ENCODE results near the gene DENND4C.
"Not testable (repeated sequence)": the region's sequence is repeated elsewhere in the genome, so short reads cannot be mapped to it uniquely, and the experiment has no call there.

Gene DENND4C

DNA sequence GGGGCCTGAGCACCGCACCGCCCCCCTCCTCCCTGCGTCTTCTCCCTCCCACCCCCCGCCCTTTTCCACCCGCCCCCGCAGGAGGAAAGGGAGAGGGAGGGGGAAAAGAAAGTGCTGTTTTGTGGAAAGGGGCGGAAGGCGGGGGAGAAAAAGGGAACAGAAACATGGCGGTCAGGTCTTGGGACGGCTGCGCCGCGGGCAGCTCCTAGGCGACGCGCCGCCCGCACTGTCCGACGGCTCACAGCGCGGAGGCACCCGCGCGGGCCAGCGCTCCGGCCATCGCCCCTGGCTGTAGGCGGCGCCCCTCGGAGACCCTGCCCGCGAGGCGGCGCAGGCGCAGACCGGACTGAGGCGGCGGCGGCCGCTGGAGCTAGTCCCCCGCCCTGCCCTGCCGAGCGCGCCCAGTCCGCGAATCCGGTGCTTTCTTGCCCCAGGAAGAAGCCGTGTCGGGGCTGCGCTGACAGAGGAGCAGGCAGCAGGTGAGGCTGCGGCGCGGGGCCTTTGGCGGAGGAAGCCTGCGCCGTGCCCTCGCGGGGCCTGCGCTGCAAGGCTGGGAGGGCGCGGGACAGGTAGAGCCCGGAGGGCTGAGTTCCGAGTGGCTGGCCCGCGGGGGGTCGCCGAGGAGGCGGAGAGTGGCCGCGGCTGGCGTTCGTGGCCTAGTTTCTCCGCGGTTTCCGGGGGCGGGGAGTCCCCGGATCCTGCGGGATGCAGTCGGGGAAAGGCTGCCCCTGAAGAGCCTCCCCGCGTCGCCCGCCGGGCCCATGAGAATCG lies at the start of gene DENND4C:
Gene DENND4C (plus strand): TSS at position 339 of the 771 bp plus-strand sequence. CDS start 45,482 bp downstream, outside the sequence.
- peak; percentile 53 to 62 for DNase-seq

GRCh38 chr9:19180991-19181390 lies 49.5 kb upstream of the DENND4C start:
- DNase-seq = no peak

DNA sequence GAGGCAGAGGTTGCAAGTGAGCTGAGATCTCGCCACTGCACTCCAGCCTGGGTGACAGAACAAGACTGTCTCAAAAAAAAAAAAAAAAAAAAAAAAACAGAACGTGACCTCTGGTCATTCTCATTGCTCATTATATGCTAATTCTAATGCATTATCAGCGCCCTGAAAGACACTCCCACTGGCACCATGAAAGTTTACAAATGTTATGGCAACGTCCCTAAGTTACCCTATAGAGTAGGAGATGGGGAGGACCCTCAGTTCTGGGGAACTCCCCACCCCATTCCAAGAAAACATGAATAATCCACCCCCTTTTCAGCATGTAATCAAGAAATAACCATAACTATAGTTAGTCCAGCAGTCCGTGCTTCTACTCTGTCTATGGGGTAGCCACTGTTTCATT lies 48.9 kb upstream of the DENND4C start:
- no peak for DNase-seq

GRCh38 chr9:19184144-19184917 lies 46.2 kb upstream of the DENND4C start:
- DNase-seq = peak; percentile 58 to 68

DNA sequence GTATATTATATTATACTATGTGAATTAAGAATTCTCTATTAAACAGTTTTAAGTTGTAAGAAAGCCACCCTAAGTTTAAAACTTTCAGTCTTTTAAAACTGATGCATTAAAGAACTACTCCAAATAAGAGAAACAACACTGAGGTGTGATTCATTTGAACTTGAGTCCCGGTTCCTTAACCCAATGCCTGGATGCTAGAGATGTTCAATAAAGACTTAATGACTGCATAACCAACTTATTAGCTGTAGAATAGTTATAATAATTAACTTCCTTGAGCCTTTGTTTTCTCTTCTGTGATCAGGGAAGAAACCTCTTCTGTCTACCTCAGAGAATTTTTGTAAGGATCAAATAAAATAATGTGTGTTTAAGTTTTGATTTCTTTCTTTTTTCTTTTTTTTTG lies 45.3 kb upstream of the DENND4C start:
- DNase-seq = no peak

- no peak for DNase-seq
Observed at GRCh38 chr9:19186232-19186631, 44.3 kb upstream of the DENND4C start.

- DNase-seq = no peak
Observed at GRCh38 chr9:19188771-19189170, 41.7 kb upstream of the DENND4C start.

GRCh38 chr9:19192202-19193028 lies 38.1 kb upstream of the DENND4C start:
- no peak for DNase-seq

DNA sequence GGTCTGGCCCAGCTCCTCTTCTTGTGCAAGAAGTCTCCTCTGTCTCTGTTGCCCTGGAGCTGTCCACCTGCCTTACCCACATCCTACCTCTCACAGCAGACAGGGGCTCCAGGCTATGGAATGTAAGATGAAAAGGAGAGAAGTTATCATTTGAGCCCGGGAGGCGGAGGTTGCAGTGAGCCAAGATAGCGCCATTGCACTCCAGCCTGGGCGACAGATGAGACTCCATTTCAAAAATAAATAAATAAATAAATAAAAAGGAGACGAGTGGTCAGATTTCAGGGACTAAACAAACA lies 37.5 kb upstream of the DENND4C start:
- DNase-seq = no peak

DNA sequence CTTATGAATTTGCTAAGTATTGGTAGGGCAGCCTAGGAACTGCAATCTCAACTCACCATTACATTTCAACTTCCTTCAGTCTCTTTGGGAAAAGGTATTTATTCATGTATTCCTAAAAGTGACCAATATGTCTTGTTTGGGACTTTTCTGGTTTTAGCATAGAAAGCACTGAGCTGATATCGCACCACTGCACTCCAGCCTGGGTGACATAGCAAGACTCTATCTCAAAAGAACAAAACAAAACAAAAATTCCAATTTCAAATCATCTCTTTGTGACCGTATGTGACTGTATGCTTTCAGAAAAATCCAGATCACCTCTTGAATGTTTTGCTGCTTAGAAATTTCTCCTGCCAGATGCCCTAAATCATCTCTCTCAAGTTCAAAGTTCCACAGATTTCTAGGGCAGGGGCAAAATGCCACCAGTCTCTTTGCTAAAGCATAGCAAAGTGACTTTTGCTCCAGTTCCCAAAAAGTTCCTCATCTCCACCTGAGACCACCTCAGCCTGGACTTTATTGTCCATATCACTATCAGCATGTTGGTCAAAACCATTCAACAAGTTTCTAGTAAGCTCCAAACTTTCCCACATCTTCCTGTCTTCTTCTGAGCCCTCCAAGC lies 37.0 kb upstream of the DENND4C start:
- DNase-seq = not testable (repeated sequence)

- no peak for DNase-seq
Observed at GRCh38 chr9:19198406-19198805, 32.1 kb upstream of the DENND4C start.

DNA sequence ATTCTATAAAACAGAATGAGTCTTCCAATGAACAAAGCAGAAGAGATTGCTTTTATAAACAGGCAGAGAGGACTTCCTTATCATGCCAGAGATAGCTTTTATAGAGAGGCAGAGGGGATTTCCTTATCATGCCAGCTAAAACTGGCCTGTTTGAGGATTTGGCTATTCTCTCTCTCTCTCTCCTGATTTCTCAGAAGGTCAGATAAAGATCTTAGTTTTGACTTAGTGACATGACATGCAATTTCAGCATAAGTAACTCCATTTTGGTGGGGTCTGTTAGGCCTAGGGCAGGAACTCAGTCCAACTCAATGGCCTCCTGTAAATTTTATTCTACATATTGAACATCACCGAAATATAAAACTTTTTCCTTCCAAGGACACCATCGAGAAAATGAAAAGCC lies 31.5 kb upstream of the DENND4C start:
- DNase-seq = no peak

- DNase-seq = no peak
Observed at GRCh38 chr9:19200229-19200628, 30.3 kb upstream of the DENND4C start.

DNA sequence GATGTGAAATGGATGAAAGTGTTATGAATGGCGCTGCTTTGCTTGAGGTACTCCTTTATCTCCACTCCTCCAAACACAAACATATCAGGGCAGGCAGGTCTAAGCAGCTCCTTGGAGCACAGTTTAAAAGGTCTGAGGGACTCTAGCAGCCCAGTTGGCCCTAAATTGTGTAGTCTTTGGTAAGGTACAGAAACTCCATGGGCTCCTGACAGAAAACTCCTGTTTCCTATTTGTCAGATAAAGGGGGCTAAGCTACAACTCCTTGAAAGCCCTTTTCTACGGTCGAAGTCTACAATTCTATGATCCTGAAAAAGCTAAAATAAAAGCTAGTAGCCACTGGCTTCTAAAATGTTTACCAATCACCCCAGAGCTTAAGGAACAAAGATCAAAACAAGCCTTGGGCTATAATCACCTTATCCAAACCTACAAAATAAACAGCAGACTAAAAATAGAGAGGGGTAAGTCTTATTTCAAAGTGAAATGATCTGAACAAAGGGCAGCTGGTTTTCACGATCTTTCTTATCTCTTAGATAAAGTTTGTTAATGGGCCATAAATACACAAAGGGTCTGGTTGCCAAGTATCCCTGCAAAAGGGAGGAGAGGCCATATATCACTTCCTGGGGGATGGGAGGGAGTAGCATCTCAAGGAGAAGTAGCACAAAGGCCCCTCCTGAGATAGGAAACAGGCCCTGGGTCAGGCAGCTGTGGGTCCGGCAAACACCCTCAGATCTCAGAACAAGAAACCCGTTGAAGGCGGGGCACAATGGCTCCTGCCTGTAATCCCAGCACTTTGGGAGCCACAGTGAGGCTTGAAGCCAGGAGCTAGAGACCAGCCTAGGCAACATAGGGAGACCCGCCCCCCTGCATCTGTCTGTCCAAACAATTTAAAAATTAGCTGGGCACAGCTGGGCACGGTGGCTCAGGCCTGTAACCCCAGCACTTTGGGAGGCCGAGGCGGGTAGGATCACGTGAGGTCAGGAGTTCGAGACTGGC lies 28.3 kb upstream of the DENND4C start:
- DNase-seq = no peak

DNA sequence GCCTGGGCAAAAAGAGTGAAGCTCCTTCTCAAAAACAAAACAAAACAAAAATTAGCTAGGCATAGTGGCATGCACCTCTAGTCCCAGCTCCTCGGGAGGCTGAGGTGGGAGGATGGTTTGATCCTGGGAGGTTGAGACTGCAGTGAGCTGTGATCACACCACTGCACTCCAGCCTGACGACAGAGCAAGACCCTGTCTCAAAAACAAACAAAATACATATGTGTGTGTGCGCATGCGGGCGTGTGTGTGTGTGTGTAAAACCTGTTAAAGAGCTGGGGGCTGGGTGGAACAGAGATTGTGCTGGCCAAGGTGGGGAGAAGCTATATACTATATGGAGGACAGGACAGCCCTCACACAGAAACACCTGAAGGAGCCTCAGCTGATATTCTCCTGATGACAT lies 27.4 kb upstream of the DENND4C start:
- DNase-seq = no peak

- DNase-seq = no peak
Observed at GRCh38 chr9:19208653-19209052, 21.8 kb upstream of the DENND4C start.

- no peak for DNase-seq
Observed at GRCh38 chr9:19209188-19209587, 21.3 kb upstream of the DENND4C start.

DNA sequence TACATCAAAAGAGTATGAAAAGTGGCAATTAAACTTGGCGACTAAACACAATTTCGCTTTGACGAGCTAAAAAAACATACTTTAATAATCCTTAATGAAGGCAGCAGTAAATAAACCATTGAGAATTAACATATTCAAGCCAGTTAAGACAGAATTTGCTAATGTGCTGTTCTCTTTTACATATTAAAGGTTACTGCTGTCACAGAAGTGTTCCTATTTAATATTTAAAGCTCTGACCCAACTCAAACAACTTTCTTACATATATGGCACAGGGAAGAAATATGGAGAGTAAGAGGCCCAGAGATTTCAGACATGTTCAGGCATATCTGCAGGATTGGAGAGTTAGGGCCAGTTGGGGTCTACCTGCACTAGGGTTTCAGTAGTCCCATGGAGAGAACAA lies 16.7 kb upstream of the DENND4C start:
- no peak for DNase-seq

DNA sequence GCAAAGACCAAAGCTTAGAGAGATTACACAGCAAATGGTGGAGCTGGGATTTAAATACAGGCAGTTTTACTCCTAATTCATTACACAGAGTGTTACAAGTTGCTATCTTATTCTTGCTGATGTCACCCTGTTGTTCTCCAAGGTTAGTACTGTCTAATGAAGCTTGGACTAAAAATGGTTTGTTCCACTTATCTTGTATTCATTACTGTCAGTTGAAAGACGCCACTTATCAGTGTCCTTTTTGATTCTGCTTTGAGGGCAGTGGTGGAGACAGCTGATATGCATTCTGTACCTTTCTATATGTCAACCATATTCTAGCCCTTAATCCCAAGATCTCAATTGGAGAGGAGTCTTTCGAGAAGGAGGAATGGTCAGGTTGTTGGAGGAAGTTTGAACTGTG lies 14.0 kb upstream of the DENND4C start:
- no peak for DNase-seq

GRCh38 chr9:19221326-19221725 lies 9.2 kb upstream of the DENND4C start:
- no peak for DNase-seq

DNA sequence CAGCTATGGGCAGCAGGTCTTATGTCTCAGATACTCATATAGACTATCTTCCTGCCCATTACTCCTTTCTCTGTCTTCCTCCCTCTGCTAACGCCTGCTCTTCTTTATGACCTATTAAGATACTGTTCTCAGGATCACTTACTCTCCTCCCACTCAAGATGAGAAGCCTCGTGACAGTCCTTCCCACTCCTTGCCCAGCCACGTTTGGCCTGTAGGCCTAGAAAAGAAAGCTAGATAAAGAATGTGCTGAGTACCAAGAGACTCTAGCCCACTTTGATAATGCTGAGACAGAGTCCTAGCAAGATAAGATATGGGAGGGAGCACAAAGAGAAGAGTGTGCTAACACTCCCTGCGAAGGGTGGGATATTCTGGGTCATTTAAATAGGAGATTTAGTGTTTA lies 6.8 kb upstream of the DENND4C start:
- no peak for DNase-seq

DNA sequence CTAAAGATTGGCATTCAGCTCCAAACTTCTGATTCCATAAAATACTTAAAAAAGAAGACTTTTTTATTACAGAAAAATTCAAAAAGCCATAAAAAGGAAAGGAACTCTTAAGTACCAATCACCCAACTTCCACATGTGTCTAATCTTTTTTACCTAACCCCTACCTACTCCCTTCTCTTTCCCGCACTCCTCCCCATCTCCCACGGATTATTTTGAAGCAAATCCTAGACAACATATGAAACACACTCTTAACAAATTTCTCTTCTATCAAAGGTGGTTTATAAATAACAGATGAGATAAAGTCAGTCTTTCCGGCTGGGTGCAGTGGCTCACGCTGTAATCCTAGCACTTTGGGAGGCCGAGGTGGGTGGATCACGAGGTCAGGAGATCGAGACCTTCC lies 5.9 kb upstream of the DENND4C start:
- DNase-seq = no peak
